DND-41 (cell line): ENCODE data around the gene CHSY3.

Experiments
- ATAC-seq: fragments of 200-7000 bp; cut with Tn5 transposase; 3 replicates; pipeline ENCODE4 v1.9.1; 2021; ENCODE audit warnings: low read depth; ENCODE audit not compliant: insufficient read depth
- DNase-seq: peaks from one replicate; pipeline ENCODE4 v3.0.0-alpha.2; 2020
- H2AFZ ChIP-seq: 2 replicates; pipeline ENCODE4 v1.6.0; 2012; ENCODE audit warnings: low read depth, low read length
- H3K27ac ChIP-seq: 2 replicates; pipeline ENCODE4 v1.5.1; 2012; ENCODE audit warnings: low read length, inconsistent platforms
- H3K27me3 ChIP-seq: fragments of 200-600 bp; sonication (generic); 2 replicates; pipeline ENCODE4 v1.6.0; 2012; ENCODE audit warnings: low read length, mild to moderate bottlenecking, inconsistent platforms; ENCODE audit not compliant: insufficient read depth, poor library complexity
- H3K36me3 ChIP-seq: 2 replicates; pipeline ENCODE4 v1.5.1; 2012; ENCODE audit warnings: low read length, inconsistent platforms; ENCODE audit not compliant: insufficient read depth
- H3K4me1 ChIP-seq: 2 replicates; pipeline ENCODE4 v1.5.1; 2012; ENCODE audit warnings: mild to moderate bottlenecking, low read length; ENCODE audit not compliant: insufficient read depth
- H3K4me2 ChIP-seq: 2 replicates; pipeline ENCODE4 v1.6.0; 2012; ENCODE audit warnings: mild to moderate bottlenecking, moderate library complexity, low read length, inconsistent platforms; ENCODE audit not compliant: insufficient read depth
- H3K4me3 ChIP-seq, 2 experiments: fragments of 200-600 bp in 1 of 2; shearing (Covaris generic) in 1 of 2; 2 replicates each; pipeline ENCODE4 v1.5.1; 2012 to 2016; ENCODE audit warnings: inconsistent platforms in 2 of 2, low read length in 2 of 2, mild to moderate bottlenecking in 2 of 2, low read depth in 1 of 2, moderate library complexity in 1 of 2
- H3K79me2 ChIP-seq: 2 replicates; pipeline ENCODE4 v1.6.0; 2012; ENCODE audit warnings: low read length, inconsistent platforms; ENCODE audit not compliant: insufficient read depth
- H3K9ac ChIP-seq: 2 replicates; pipeline ENCODE4 v1.6.0; 2012; ENCODE audit warnings: low read depth, mild to moderate bottlenecking, inconsistent platforms, low read length, moderate library complexity
- H3K9me3 ChIP-seq: 2 replicates; pipeline ENCODE4 v1.5.1; 2012; ENCODE audit warnings: low read length, moderate library complexity, mild to moderate bottlenecking, inconsistent platforms; ENCODE audit not compliant: insufficient read depth, severe bottlenecking
- H4K20me1 ChIP-seq: 2 replicates; pipeline ENCODE4 v1.6.0; 2012; ENCODE audit warnings: low read length; ENCODE audit not compliant: insufficient read depth
- EZH2 ChIP-seq: IDR thresholded peaks from 3 replicates; pipeline ENCODE4 v1.6.1; 2012; ENCODE audit warnings: borderline replicate concordance, low read depth, mild to moderate bottlenecking, moderate library complexity, low read length, inconsistent platforms; ENCODE audit not compliant: severe bottlenecking
- TF ChIP-seq, protein P1 (sequence below): IDR thresholded peaks from 2 replicates; pipeline ENCODE4 v1.5.1; 2012; ENCODE audit warnings: borderline replicate concordance, low read length, moderate library complexity, mild to moderate bottlenecking; ENCODE audit not compliant: poor library complexity, severe bottlenecking; ENCODE audit errors: extremely low read depth

Gene CHSY3

DNA sequence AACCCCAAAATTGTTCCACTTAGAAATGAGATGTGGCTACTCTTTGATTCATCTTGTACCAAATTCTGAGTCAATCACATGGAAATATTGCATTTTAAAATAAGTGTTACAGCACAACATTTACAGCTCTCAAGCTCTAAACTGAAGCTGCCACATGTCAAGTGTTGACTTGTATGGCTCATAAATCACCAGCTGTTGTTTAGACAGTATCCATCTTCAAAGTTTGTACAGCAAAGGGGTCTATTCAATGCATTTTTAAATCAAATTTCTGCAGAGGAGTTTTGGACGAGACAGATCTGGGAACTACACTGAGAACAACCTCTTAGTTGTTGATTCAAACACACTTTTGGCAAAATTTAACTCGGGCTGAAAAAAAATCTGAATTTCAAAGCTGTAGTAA lies 31.4 kb downstream of the CHSY3 start:
- no peaks in the 10 kb centered on the region for H3K27me3 ChIP-seq
- TF ChIP-seq, protein P1, sequence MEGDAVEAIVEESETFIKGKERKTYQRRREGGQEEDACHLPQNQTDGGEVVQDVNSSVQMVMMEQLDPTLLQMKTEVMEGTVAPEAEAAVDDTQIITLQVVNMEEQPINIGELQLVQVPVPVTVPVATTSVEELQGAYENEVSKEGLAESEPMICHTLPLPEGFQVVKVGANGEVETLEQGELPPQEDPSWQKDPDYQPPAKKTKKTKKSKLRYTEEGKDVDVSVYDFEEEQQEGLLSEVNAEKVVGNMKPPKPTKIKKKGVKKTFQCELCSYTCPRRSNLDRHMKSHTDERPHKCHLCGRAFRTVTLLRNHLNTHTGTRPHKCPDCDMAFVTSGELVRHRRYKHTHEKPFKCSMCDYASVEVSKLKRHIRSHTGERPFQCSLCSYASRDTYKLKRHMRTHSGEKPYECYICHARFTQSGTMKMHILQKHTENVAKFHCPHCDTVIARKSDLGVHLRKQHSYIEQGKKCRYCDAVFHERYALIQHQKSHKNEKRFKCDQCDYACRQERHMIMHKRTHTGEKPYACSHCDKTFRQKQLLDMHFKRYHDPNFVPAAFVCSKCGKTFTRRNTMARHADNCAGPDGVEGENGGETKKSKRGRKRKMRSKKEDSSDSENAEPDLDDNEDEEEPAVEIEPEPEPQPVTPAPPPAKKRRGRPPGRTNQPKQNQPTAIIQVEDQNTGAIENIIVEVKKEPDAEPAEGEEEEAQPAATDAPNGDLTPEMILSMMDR = no peak
- no peak for TF ChIP-seq EZH2

DNA sequence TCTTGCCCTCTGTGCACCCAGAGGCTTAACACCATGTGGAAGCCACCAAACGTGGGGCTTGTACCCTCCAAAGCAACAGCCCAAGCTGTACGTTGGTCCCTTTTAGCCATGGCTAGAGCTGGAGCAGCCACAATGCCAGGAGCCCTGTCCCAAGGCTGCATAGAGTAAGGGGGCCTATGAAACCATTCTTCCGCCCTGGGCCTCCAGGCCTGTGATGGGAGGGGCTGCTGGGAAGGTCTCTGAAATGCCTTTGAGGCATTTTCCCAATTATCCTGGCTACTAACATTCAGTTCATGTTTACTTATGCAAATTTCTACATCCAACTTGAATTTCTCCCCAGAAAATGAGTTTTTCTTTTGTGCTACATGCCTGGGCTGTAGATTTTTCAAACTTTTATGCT lies 33.8 kb downstream of the CHSY3 start:
- Histone ChIP-seq H3K4me1 (no peaks in the 10 kb centered on the region), H2AFZ (no peak overlapping the region), H3K4me3 (no peak overlapping the region), H3K79me2 (no peaks in the 10 kb centered on the region), H3K9me3 (no peaks in the 10 kb centered on the region), H3K36me3 (no peaks in the 10 kb centered on the region), H3K27ac (no peak overlapping the region), H3K9ac (no peak overlapping the region), H3K27me3 (no peaks in the 10 kb centered on the region), H3K4me2 (no peak overlapping the region), H4K20me1 (no peaks in the 10 kb centered on the region)
- TF ChIP-seq, protein P1 = no peak
- no peak for TF ChIP-seq EZH2
- DNase-seq (no peak), ATAC-seq (no peak)

More for the DNA sequence above, 31.4 kb downstream of the CHSY3 start:
- H2AFZ ChIP-seq = no peak overlapping the region
- DNase-seq (no peak), ATAC-seq (no peak)
- no peaks in the 10 kb centered on the region for H3K9me3 ChIP-seq
- no peaks in the 10 kb centered on the region for H3K79me2 ChIP-seq
- no peak overlapping the region for H3K4me2 ChIP-seq
- no peak overlapping the region for H3K27ac ChIP-seq
- no peaks in the 10 kb centered on the region for H3K4me1 ChIP-seq
- no peak overlapping the region for H3K4me3 ChIP-seq
- H3K36me3 ChIP-seq = no peaks in the 10 kb centered on the region
- H4K20me1 ChIP-seq = no peaks in the 10 kb centered on the region
- H3K9ac ChIP-seq = no peak overlapping the region

DNA sequence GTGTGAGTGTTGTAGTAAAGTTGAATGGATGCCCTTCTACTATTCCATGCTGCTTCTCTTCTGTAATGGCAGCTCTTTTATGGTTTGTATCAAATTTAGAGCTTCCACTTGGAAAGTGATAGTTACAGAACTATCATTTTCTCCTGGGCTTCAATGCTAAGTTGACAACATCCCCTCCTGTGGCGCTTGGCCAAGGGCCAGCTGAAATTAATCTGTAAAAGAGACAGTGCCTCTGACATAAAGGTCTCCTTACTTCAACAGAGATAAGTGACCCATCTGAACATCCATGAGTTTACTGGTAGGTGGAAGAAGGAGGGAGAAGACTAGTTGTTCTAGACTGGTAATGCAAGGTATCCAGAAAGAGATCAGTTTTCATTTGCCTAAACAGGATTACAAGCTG lies 39.7 kb downstream of the CHSY3 start:
- Histone ChIP-seq H3K27ac (no peak overlapping the region), H3K4me2 (no peak overlapping the region), H3K4me1 (no peaks in the 10 kb centered on the region), H2AFZ (no peak overlapping the region), H3K79me2 (no peaks in the 10 kb centered on the region), H3K9me3 (no peaks in the 10 kb centered on the region), H3K4me3 (no peak overlapping the region), H3K9ac (no peak overlapping the region), H4K20me1 (no peaks in the 10 kb centered on the region), H3K27me3 (no peaks in the 10 kb centered on the region), H3K36me3 (no peaks in the 10 kb centered on the region)
- DNase-seq (no peak), ATAC-seq (no peak)
- no peak for TF ChIP-seq EZH2
- TF ChIP-seq, protein P1 = no peak

DNA sequence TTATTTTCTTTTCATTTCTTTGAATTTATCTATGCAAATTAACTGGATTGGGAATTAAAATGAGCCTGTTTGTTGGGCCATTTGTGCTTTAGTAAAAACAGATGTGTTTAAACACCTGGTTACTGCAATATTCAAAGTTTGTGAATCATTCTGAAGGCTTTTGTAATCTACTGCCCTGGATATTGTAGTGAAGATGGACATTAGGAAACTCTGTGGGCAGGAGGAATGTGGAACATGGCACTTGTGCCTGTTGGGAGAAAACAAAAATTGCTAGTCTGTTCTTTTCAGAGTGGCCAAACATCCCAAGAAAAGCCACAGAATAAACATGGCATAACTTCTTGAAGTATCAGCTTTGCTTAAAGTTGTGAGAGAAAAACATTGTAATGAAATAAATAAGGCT lies 40.8 kb downstream of the CHSY3 start:
- no peak overlapping the region for H2AFZ ChIP-seq
- H3K9ac ChIP-seq = no peak overlapping the region
- no peak for TF ChIP-seq EZH2
- TF ChIP-seq, protein P1 = no peak
- no peaks in the 10 kb centered on the region for H3K9me3 ChIP-seq
- H3K4me3 ChIP-seq = no peak overlapping the region
- no peaks in the 10 kb centered on the region for H3K36me3 ChIP-seq
- H3K79me2 ChIP-seq = no peaks in the 10 kb centered on the region
- H3K4me1 ChIP-seq = no peaks in the 10 kb centered on the region
- DNase-seq = no peak
- no peak for ATAC-seq
- H3K27ac ChIP-seq = no peak overlapping the region
- H3K4me2 ChIP-seq = no peak overlapping the region
- no peaks in the 10 kb centered on the region for H4K20me1 ChIP-seq
- no peaks in the 10 kb centered on the region for H3K27me3 ChIP-seq
